Activated naive CD8-positive, alpha-beta T cell treated with anti-CD3 and anti-CD28 coated beads, Interleukin-2, amount 50 U/mL, for 16 hours (primary cell): ENCODE results near the gene CDH3.

Experiments used
- DNase-seq: peaks from one replicate; pipeline ENCODE4 v3.0.0-alpha.2; 2020; ENCODE audit warnings: low read depth, low spot score

CDH3 gene

DNA sequence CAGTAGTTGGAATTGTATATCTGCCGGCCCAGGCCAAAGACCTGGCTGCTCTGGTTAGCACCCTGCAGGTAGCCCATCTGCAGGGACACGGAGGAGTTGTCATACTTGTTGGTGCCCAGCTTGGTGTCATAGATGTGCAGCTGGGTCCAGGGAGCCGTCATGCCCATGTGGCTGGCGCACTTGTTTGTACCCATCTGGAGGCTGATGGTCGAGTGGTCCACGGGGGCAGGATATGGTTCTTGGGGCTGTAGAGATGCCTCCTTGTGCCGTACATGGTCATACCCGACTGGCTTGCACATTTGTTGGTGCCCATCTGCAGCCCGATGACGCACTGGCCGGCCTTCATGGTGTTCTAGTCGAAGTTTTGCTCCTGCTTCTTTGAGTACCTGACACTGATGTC lies 6.0 kb downstream of the CDH3 start:
- DNase-seq: no peak

DNA sequence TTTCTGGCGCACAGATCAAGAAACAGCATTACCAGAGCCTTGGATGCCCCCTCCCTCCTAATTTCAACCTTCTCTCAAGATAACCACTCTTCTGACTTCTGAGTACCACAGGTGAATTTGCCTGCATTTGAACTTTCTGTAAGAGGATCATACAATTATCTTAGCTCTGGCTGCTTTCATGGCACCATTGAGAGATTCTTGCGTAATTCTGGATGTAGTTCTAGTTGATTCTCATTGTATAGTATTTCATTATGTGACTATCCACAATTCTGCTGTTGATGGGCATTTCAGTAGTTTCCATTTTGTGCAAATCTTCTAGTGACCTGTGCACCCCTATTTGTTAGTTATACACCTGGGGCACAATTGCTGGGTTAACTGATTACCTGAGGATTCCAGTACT lies 7.5 kb downstream of the CDH3 start:
- DNase-seq: no peak

DNA sequence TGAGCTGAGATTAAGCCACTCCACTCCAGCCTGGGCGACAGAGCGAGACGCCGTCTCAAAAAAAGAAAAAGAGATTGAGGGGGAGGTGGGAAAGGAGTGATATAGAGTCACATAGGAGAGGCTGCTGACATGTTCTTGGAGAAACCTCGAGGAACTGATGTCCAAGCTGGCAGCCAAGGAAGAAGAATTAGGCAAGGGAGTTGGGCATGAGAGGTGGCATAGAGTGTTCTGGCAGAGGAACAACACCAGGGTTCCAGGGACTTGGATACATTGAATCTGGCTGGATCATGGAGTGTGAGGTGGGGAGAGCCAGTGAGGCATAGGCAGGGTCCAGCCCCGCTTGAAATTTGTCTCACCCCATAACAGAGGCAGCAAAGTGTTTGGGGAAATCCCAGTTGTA lies 10.7 kb downstream of the CDH3 start:
- no peak for DNase-seq

DNA sequence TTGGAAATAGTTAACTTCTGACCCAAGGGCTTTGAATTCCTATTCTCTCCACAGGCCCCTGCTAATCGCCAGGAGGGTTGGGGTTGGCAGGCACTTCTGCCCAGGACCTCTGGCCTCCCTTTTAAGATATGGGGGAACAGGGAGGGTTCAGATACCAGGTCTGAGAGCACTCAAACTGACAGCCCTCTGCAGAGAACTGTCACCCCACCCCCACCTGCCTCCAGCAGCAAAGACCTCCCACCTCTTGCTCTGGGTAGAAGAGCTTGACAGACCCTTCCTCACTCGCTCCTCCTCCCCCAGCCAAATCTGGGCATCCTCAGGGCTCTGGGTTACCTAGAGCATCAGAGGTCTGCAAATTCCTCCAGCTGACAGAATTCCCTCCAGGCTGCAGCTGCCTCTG lies 11.6 kb downstream of the CDH3 start:
- no peak for DNase-seq

DNA sequence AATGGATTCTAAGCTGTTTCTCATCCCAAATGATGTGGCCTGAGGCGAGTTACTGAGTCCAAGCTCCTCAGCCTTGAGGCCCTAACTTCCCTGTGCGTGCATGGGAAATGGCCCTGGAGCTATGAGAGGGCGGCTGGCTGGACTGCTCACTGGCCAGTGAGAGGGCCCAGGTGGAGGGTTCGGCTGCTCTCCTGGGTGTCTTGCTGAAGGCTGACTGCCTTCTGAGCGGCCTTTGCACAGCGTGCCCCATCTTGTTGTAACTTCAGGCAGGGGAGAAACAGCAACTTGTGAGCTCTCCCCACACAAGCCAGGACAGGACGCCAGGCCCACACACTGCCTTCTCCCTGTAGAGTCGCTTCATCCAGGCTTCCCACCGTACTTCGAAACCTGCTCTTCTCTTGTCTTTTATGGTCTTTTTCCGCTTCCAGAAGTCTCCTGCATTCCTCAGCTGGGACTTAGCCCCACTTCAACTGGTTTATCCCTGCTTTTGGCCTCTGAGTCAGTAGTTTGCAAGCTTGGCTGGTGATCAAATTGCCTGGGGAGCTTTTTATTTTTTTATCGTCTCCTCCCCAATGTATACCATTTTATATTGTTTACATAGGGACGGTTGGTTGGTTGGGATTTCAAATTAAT lies 13.3 kb downstream of the CDH3 start:
- no peak for DNase-seq

DNA sequence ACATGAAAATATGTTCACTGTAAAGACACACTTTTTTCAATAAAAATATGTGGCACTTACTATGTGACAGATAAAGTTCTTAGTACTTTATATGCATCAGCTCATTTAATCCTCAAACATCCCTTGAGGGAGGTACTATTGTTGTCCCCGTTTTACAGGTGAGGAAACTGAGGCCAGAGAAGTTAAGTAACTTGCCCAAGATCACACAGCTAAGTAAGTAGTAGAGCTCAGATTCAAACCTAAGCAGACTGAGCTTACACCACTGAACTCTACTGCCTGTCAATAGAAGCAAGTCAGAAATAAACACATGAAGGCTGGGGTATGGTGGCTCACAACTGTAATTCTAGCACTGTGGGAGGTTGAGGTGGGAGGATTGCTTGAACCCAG lies 13.9 kb downstream of the CDH3 start:
- no peak for DNase-seq

DNA sequence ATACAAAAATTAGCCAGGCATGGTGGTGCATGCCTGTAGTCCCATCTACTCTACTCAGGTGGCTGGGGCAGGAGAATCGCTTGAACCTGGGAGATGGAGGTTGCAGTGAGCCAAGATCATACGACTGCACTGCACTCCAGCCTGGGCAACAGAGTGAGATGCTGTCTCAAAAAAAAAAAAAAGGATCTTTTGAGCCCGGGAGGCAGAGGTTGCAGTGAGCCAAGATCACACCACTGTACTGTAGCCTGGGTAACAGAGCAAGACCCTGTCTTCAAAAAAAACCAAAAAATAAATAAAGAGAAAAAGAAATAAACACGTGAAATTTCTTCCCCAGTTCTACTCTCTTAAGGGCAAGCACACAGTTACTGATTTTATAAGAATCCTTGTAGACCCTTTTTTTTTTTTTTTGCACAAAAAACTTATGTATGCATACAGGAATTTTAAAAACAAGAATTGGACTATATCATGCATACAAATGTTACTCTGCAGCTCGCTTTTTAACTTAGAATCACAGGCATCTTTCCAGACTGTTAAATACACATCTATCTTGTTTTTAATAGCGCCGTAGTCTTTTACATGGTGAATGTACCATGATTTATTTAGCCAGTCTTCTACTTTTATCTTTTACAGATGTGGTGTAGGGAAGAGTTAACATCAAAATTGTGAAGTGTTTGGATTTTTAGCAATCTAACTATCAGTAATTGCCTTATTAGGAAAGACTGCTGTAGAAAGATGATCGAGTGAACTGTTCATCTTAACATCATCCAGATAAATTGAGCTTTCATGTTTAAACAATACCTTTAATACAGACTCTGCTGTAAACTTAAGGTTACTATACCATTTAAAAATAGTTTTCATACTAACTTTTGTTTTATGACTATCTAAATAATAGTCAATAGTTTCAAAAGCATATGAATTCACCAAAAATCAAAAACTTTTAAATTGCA lies 14.6 kb downstream of the CDH3 start:
- no peak for DNase-seq

DNA sequence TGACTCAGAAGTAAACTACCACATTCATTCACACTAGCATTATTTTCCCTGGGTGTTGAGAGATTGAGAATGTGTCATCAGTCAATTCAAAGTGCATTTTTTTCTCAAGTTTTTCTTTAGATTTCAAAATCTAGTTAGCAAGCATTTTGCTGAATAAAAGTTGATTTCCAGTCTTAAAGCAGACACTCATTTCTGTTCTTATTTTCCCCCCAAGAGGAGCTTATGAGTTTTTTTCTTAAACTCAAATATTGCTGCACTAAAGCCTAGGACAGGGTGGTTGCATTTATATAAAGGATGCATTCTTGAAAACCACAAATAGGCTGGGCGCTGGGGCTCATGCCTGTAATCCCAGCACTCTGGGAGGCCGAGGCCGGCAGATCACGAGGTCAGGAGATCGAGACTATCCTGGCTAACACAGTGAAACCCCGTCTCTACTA lies 15.3 kb downstream of the CDH3 start:
- DNase-seq: no peak

DNA sequence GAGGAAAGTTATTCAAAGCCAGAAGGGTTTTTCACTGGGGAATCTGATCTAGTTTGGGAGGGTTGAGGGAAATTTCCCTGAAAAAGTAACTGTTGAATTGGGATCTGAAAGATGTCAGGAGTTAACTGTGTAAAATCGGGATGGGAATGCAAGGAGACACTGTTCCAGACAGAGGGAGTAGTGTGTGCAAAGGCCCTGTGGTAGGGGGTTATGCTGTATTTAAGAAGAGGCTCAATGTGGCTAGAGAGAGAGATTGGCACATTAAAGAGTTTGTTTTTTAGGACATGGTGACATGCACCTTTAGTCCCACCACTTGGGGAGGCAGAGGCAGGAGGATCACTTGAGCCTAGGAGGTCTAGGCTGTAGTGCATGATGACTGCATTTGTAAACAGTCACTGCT lies 16.9 kb downstream of the CDH3 start:
- DNase-seq: no peak

DNA sequence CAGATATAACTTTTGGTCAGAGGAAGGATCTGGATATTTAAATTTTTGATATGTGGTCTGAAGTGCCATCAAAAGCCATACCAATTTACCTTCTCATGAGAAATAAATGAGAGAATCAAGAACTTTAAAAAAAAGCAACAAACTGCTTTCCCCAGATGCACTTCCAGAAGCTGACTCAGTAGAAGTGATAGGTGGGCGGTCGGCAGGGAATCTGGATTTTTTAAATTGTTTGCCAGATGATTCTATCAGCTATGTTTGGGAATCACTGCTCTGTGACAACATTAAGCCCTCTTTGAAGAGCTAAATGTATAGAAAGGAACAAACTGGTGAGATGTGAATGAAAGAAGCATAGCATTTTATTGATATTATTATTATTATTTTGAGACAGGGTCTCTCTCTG lies 19.2 kb downstream of the CDH3 start:
- DNase-seq: no peak

DNA sequence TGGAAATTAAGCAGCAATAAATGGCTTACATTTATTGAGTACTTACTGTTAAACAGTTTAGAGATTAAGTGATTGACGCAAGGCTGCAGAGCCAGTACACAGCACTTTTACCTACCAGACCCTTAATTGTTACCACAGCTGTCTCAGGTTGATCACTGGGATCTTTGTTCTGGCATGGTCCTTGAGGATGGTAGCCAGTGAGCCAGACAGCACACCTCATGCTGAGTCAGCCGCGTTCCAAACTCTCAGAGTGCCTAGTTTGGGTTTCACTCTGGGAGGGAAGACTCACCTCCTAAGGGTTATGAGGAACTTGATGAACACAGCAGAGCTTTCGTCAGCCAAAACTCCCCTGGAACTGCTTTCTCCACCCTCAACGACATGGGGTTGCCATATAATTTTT lies 20.4 kb downstream of the CDH3 start:
- no peak for DNase-seq

DNA sequence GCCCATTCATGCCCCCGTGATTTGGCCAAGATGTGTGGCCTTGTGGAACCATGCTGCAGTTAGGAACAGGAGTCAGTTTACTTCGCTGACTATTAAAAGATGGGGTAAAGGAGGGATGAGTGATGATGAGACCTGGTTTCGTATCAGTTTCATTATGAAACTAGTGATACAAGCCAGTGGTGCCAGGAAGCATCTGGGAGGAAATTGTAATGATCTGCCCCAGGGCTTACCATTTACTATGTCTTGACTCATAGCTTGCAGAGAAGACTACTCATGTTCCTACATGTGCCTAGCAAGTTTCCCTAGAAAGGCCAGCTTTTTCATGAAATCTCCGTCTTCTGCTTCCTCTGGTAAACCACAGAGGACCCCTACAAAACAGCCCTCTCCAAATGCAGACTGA lies 23.2 kb downstream of the CDH3 start:
- DNase-seq: no peak

DNA sequence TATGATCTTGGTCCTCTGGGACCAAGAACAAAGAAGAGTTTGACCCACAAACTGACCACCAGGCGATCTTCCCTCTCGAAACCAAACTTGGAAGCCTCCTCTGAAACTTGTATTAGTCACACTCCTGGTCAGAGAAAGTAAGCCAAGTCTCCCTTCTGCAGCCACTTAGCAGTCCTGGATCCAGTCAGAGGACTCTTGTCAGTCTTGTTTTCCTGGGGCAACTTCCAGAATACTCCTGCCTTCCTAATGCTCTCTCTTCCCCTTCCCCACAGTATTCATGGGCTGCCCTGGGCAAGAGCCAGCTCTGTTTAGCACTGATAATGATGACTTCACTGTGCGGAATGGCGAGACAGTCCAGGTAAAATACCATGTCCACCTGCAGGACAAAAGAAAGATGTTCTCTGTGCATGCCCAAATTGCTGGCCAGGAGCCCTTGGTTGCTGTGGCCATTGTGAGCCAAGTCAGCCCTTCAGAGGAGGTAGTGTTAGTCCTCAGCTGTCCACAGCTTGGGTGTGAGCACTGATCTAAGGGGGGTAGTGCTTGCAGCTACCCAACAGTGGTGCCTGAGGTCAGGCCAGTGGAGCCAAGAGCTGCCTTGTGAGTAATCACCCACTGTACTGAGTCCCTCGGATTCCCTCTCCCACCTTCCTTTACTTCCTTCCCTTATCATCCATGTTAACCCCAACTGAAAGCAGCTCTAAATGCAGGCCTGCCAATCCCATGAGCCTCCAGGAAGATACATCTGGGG lies 31.2 kb downstream of the CDH3 start:
- no peak for DNase-seq

DNA sequence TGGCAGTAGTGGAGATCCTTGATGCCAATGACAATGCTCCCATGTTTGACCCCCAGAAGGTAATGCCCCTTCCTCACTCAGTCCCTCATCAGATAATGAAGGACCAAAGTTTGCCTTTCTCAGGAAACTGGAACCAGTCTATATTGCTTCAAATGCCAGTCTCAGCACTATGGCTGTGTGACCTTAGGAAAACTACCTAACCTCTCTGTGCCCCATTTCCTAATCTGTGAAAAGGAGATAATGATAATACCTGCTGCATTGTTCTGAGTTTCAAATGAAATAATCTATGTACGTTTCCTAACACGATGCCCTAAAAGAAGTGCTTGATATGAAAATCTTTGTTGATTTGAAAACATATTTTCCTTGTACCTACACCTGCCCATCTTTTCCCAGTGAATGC lies 35.9 kb downstream of the CDH3 start:
- DNase-seq: no peak

DNA sequence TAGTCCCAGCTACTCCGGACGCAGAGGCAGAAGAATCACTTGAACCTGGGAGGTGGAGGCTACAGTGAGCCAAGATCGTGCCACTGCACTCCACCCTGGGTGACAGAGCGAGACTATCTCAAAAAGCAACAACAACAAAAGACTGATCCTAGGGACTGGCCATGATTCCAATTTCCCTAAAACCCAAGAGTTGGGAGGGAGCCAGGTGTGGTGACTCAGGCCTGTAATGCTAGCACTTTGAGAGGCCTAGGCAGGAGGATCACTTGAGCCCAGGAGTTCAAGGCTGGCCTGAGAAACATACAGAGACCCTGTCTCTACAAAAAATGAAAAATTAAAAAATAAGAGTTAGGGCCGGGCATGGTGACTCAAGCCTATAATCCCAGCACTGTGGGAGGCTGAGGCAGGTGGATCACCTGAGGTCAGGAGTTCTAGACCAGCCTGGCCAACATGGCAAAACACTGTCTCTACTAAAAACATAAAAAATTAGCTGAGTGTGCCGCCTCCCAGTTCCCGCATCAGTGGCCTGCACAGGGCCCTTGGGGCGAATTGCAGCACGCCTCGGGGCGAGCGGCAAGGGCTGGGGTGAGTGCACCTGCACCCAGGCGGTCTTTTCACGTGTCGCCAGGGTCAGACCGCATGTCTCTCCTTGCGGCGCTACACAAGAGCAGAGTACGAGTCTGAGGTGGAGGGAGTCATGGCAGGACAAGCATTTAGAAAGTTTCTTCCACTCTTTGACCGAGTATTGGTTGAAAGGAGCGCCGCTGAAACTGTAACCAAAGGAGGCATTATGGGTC lies 40.8 kb downstream of the CDH3 start:
- no peak for DNase-seq

DNA sequence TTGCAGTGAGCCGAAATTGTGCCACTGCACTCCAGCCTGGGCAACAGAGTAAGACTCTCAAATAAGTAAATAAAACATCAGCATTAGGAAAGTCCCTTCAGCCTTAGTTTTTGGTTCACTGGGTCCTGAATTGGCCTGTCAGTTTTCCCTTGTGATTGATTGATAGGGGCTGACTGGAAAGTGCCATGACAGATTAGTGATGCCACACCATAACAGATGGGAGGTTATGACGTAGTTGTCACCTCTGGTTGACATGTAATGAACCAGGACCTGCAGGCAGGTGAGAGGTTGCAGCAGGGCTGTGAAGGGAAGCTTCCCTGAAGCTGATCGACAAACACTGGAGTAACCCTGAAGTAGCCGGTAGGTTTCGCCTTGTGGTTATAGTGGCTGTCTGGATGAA lies 41.8 kb downstream of the CDH3 start:
- no peak for DNase-seq

DNA sequence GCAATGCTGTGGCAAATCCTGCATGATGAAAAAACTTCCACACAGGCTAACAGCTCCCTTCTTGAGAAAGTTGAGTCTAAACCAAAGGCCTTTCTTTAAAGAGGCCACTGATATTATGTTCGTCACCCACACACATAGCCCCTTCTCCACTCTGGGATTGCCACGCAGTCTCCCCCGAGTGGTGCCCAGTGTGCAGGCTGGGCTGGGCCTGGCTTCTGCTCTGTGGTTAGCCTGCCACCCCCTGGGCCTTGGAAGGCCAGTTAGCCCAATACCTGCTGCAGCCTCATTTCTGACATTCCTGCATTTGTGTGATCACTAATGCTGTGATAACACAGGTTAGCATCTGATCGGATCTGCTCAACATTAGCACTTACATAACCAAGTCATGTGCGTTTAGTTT lies 44.8 kb downstream of the CDH3 start:
- no peak for DNase-seq

DNA sequence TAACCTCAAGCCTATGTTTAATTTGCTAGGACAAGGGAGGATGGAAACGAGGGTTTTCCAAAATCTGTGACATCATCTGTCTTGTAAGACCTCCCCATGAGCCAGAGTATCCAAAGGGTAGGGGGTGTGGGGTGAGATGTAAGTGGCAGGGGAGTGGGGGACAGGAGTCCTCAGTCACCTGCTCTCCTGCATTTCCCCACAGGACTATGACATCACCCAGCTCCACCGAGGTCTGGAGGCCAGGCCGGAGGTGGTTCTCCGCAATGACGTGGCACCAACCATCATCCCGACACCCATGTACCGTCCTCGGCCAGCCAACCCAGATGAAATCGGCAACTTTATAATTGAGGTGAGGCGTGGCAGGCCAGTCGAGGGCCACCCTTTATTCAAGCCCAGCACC lies 50.5 kb downstream of the CDH3 start:
- DNase-seq: no peak

DNA sequence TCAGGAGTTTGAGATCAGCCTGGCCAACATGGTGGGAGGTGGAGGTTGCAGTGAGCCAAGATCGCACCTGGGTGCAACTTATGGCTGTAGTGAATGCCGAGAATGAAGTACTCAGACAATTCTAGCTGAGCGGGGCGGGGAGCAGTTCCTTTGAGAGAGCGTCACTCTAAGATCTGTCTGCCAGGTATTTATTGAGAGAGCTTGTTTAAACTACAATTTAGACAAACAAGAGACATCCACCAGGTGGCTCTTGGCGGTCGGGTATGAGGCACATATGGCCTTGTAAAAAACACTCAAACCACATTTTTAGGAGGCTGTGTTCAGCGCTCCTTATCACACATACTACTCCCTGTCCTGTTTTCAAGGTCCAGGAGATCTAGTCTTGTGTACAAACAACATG lies 51.4 kb downstream of the CDH3 start:
- no peak for DNase-seq

DNA sequence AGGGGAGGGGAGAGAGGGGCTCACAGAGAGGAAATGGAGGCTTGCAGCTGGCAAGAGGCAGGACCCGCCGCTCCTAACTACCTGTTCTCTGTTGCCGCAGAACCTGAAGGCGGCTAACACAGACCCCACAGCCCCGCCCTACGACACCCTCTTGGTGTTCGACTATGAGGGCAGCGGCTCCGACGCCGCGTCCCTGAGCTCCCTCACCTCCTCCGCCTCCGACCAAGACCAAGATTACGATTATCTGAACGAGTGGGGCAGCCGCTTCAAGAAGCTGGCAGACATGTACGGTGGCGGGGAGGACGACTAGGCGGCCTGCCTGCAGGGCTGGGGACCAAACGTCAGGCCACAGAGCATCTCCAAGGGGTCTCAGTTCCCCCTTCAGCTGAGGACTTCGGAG lies 53.0 kb downstream of the CDH3 start:
- DNase-seq: no peak

DNA sequence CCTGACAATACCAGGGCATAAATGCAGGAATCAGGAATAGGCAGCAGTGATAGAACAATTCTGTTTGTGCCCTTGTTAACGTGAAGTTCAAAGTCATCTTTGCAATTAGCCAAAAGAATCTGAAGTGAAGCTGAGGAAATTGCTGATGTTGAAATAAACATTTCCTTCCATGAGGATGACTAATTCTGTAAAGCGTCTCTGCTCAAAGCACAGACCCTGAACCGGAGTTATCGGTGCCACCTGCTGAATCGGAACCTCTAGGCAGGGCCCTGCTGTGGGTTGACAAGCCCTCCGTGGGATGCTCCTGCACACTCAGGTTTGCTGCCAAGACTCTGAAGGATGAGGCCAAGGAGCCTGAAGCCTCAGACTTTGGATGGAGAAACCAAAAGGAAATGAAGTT lies 55.0 kb downstream of the CDH3 start:
- DNase-seq: no peak

DNA sequence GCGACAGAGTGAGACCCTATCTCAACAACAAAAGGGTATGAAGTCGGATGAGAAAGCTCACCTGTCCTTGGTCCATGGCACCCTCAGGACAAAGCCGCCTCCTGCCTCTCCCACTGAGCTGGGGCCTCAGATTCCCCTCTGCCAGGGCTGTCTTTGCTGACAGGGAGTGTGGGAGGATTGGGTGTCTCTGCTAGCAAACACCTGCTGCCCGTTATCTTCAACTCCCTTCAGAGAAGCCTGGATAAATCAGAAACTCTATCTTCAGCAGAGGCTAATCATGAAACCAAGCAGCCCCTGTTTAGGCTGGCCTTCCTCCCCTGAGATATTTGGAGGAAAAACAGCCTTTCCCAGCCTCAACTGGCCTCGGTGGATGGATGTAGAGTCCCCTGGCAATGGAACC lies 55.7 kb downstream of the CDH3 start:
- no peak for DNase-seq
